ENCODE data around the gene DUS4L.

GRCh38 chr7:107592361-107593024 lies 28.7 kb downstream of the DUS4L start:
- TF ChIP-seq CTCF (conservative IDR thresholded peaks at IDR 0.05; ENCODE audit: low read length): no peak
- TF ChIP-seq EZH2phosphoT487 (IDR thresholded peaks at IDR 0.05; ENCODE audit: borderline replicate concordance, low read depth, low read length): no peak
